Measurements from ENCODE around the gene ITPK1.

The ITPK1 gene

DNA sequence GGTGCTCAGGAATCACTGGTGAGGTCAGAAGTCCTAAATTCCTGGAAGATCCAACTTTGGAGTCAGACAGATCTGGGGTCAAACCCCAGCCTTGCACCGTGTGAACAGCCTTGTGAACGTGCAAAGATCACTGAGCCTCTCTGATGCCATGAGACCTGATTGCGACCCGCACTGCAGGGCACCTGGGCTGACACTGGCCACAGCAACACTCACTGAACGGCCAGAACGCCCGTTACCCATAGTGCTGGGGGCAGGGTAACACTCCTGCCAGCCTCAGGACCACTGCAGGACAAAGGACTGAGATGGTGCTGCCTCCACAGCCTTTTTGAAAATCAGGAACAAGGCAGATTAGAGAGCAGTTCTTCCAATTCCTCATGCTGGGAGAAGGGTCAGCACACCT is 164.5 kb downstream of the ITPK1 start:
- H3K27me3 ChIP-seq (ENCODE audit: control insufficient read depth, insufficient read depth, low read length): no peaks in the 10 kb centered on the region
- H3K9me3 ChIP-seq (ENCODE audit: control insufficient read depth, insufficient read depth, low read length): no peaks in the 10 kb centered on the region
- H3K4me3 ChIP-seq (ENCODE audit: low read depth, low read length): no peak overlapping the region
- H3K36me3 ChIP-seq (ENCODE audit: control insufficient read depth, insufficient read depth, low read length): peaks cover 19% of the 10 kb centered on the region
- peak overlapping the region; percentile 12 for H3K9ac ChIP-seq (ENCODE audit: low read depth, low read length)
- no peaks in the 10 kb centered on the region for H3K4me1 ChIP-seq (ENCODE audit: control insufficient read depth, insufficient read depth, low read length)

DNA sequence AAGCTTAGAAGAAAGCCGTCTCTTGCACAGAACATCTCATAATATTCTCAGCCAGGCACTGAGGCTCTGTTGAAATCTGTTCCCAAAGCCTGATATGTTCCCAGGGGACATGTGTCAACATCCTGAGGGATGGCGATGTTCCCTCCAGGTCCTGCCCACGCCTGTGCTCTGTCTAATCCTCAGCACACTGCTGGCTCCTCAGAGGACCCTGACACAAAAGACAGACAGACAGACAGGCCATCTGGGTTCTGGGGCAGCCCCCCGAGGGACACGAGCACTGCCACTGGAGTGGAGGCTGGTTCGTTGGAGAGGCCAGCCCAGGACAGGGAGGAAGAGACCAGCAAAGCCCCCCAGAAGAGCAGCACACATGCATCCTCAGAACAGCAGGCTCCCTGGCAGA is 165.0 kb downstream of the ITPK1 start:
- Histone ChIP-seq H3K4me3 (ENCODE audit: low read depth, low read length) (no peak overlapping the region), H3K36me3 (ENCODE audit: control insufficient read depth, insufficient read depth, low read length) (peaks cover 22% of the 10 kb centered on the region)

DNA sequence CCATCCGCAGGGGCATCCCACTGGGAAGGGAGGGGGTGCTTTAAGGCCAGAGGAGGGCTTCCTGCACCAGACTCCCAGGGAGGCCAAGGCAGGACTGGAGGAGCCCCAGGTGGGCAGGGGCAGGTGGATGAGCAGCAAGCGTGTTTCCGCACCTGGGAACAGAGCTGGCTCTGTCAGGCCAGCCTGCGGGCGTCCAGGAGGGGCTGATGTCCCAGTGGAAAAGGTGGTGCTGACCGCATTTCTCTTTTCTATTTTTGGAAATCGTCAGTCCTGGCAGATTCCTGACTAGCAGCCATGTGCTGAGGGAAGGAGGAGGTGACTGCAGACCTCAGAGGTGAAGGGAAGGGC is 165.6 kb downstream of the ITPK1 start:
- Histone ChIP-seq H3K4me1 (ENCODE audit: control insufficient read depth, insufficient read depth, low read length) (no peaks in the 10 kb centered on the region), H3K4me3 (ENCODE audit: low read depth, low read length) (no peak overlapping the region), H3K9me3 (ENCODE audit: control insufficient read depth, insufficient read depth, low read length) (no peaks in the 10 kb centered on the region), H3K36me3 (ENCODE audit: control insufficient read depth, insufficient read depth, low read length) (peaks cover 28% of the 10 kb centered on the region), H3K9ac (ENCODE audit: low read depth, low read length) (no peak overlapping the region), H3K27me3 (ENCODE audit: control insufficient read depth, insufficient read depth, low read length) (no peaks in the 10 kb centered on the region)

More for the DNA sequence above, 165.0 kb downstream of the ITPK1 start:
- Histone ChIP-seq H3K4me1 (ENCODE audit: control insufficient read depth, insufficient read depth, low read length) (no peaks in the 10 kb centered on the region), H3K9ac (ENCODE audit: low read depth, low read length) (peak overlapping the region; percentile 12), H3K27me3 (ENCODE audit: control insufficient read depth, insufficient read depth, low read length) (no peaks in the 10 kb centered on the region), H3K9me3 (ENCODE audit: control insufficient read depth, insufficient read depth, low read length) (no peaks in the 10 kb centered on the region)

DNA sequence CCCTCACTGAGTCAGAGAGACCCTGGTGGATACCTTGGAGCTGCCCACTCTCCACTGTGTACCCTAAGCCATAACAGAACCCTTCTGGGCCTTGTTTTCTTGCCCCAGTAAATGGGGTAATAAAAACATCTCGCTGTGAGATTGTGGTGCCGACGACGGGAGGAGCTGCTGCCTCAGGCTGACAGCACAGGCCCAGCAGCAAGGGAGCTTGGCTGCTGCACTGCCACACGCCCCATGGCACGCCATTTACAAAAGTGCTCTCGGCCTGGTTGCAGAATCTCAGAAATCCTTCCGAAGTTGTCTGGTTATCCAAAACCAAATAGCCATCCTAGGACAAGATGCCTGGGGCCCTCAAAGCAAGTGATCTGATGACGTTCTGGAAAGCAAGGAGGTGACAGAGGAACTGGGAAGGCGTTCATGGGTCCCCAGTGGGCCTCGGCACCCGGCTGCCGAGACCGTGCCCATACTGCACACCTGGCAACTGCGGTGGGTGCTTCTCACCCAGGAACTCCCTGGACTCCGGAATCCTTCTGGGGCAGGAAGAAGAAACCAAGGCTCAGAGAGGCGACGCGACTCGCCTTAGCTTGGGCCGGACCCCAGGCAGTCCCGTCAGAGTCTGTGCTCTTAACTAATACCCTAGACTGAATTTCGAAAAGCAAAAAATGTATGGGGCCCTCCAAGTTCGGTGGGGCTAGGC is 166.1 kb downstream of the ITPK1 start:
- no peak overlapping the region for H3K9ac ChIP-seq (ENCODE audit: low read depth, low read length)
- no peaks in the 10 kb centered on the region for H3K4me1 ChIP-seq (ENCODE audit: control insufficient read depth, insufficient read depth, low read length)
- no peaks in the 10 kb centered on the region for H3K9me3 ChIP-seq (ENCODE audit: control insufficient read depth, insufficient read depth, low read length)
- H3K4me3 ChIP-seq (ENCODE audit: low read depth, low read length): no peak overlapping the region
- no peaks in the 10 kb centered on the region for H3K27me3 ChIP-seq (ENCODE audit: control insufficient read depth, insufficient read depth, low read length)
- peaks cover 33% of the 10 kb centered on the region for H3K36me3 ChIP-seq (ENCODE audit: control insufficient read depth, insufficient read depth, low read length)

DNA sequence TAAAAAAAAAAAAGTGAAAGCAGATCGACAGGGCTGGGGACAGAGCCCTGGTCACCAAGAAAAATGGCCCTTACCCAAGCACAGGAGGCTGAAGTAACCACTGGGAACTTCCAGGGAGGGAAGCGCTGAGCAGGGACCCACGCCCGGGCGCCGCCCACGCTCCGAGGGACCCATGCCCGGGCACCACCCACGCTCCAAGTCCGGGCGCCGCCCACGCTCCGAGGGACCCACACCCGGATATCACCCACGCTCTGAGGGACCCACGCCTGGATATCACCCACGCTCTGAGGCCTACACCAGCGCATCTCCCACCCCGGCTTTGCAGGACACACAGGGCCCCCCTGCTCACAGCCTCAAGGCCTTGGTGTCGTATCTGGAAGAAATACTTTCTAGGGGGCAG is 167.1 kb downstream of the ITPK1 start:
- Histone ChIP-seq H3K4me3 (ENCODE audit: low read depth, low read length) (no peak overlapping the region), H3K27me3 (ENCODE audit: control insufficient read depth, insufficient read depth, low read length) (no peaks in the 10 kb centered on the region), H3K4me1 (ENCODE audit: control insufficient read depth, insufficient read depth, low read length) (no peaks in the 10 kb centered on the region), H3K9ac (ENCODE audit: low read depth, low read length) (no peak overlapping the region), H3K36me3 (ENCODE audit: control insufficient read depth, insufficient read depth, low read length) (peaks cover 33% of the 10 kb centered on the region), H3K9me3 (ENCODE audit: control insufficient read depth, insufficient read depth, low read length) (no peaks in the 10 kb centered on the region)

DNA sequence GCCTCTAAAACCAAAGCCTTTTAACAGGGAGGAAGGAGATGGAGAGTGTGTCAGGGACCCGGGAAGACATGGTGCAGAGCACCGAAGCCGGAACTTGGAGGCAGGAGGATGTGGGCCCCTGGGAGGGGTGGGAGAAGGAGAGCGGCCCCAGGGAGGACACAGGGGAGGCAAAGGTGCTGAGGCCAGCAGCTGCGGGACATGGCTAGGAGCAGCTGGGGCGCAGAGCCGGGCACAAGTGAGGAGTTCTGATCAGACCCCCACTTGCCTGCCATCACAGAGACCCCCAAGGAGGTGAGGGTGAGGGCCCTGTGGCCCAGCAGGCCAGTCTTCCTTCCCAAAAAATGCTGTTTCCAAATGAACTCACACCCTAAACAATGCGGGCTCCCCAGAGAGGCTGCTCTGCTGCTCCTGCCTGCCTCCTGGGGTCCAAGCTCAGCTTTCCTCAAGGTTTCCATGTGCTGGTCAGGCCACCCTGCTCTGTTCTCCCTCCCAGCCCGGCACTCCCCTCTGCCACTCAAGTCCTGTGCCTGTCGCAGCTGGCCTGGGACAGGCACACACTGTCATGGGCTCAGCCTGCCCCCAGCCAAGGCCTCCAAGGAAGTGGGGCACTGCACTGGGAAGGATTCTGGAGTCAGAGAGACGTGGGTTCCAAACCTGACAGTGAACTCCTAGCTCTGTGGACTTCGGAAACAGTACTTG is 168.7 kb downstream of the ITPK1 start:
- Histone ChIP-seq H3K27me3 (ENCODE audit: control insufficient read depth, insufficient read depth, low read length) (no peaks in the 10 kb centered on the region), H3K9me3 (ENCODE audit: control insufficient read depth, insufficient read depth, low read length) (no peaks in the 10 kb centered on the region), H3K4me3 (ENCODE audit: low read depth, low read length) (no peak overlapping the region), H3K4me1 (ENCODE audit: control insufficient read depth, insufficient read depth, low read length) (no peaks in the 10 kb centered on the region), H3K36me3 (ENCODE audit: control insufficient read depth, insufficient read depth, low read length) (peaks cover 28% of the 10 kb centered on the region), H3K9ac (ENCODE audit: low read depth, low read length) (no peak overlapping the region)

DNA sequence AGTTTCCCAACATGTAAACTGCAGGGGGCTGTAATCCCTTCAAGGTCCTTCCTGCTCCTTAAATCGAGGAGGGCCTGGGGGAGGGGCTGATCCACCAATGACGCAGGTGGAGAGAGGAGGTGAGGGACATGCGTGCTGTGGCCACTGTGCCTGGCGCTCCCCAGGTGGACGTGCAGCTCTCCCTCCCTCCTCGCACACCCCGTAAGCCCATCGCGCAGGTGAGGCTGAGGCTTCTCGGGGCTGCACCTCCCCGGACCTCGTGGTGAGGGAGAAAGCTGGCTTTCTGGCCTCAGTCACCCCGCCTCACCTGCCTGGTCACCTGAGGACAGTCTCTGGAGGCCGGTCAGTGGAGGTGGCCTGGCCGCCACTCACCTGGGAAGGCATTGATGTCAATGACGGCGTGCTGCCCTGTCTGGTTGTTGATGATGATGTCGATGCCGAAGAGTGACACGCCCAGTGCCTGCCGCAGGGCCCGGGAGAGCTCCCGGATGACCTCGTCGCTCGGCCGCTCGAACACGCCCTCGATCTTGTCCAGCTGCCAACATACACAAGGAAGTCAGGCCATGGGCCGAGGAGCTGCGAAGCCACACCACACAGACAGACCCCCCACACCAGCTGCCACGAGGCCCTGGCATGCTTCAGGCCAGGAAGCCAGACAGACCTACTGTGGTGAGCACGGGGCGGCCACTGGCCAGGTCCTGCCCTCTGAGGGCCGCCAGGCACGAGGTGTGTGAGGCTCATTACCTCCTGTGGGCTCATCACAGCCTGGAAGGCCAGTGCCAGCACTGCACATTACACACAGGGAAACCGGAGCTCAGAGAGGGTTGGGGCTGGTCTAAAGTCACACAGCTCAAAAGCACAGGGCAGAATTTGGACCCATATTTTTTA is 169.5 kb downstream of the ITPK1 start:
- no peak overlapping the region for H3K9ac ChIP-seq (ENCODE audit: low read depth, low read length)
- no peaks in the 10 kb centered on the region for H3K9me3 ChIP-seq (ENCODE audit: control insufficient read depth, insufficient read depth, low read length)
- H3K36me3 ChIP-seq (ENCODE audit: control insufficient read depth, insufficient read depth, low read length): peaks cover 24% of the 10 kb centered on the region
- no peak overlapping the region for H3K4me3 ChIP-seq (ENCODE audit: low read depth, low read length)
- H3K4me1 ChIP-seq (ENCODE audit: control insufficient read depth, insufficient read depth, low read length): no peaks in the 10 kb centered on the region
- H3K27me3 ChIP-seq (ENCODE audit: control insufficient read depth, insufficient read depth, low read length): no peaks in the 10 kb centered on the region

DNA sequence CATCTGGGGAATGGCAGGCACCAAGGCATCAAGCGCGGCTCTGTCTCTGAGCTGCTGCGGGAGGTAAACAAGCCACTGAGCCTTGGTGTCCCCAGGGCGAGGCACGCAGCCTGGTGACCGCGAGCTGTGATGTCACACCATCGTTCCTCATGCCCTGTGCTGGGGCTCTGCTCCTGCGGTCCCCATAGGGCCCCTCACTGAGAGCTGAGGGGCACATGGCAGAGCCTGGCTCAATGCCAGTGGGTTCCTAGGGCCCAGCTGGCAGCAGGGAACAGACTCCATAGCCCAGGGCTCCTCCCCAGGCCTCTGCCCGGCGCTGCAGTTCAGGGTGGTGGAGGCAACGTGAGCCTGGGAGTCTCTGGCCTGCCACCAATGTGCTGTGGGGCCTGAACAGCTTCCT is 170.2 kb downstream of the ITPK1 start:
- Histone ChIP-seq H3K9ac (ENCODE audit: low read depth, low read length) (no peak overlapping the region), H3K4me1 (ENCODE audit: control insufficient read depth, insufficient read depth, low read length) (no peaks in the 10 kb centered on the region), H3K27me3 (ENCODE audit: control insufficient read depth, insufficient read depth, low read length) (no peaks in the 10 kb centered on the region), H3K9me3 (ENCODE audit: control insufficient read depth, insufficient read depth, low read length) (no peaks in the 10 kb centered on the region), H3K36me3 (ENCODE audit: control insufficient read depth, insufficient read depth, low read length) (peaks cover 27% of the 10 kb centered on the region), H3K4me3 (ENCODE audit: low read depth, low read length) (no peak overlapping the region)

DNA sequence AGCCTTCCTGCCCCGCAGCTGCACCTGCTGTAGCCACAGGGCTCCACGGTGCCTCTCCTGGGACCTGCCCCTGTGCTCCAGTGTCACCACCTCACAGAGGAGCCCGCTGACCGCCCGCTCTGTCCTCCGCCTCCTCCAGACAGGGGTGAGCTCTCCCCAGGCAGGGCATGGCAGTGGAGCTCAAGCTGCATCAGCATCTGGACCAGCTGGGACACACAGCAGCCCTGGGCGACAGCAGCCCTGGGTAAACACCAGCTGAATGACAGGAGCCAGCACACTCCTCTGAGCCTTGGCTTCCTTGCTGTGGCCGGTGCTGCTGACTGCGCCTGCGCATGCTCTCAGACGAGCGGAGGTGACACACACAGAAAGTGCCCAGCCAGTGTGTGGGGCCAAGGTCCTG is 170.7 kb downstream of the ITPK1 start:
- H3K4me1 ChIP-seq (ENCODE audit: control insufficient read depth, insufficient read depth, low read length): no peaks in the 10 kb centered on the region
- H3K4me3 ChIP-seq (ENCODE audit: low read depth, low read length): no peak overlapping the region
- H3K9ac ChIP-seq (ENCODE audit: low read depth, low read length): no peak overlapping the region
- peaks cover 24% of the 10 kb centered on the region for H3K36me3 ChIP-seq (ENCODE audit: control insufficient read depth, insufficient read depth, low read length)
- no peaks in the 10 kb centered on the region for H3K9me3 ChIP-seq (ENCODE audit: control insufficient read depth, insufficient read depth, low read length)
- no peaks in the 10 kb centered on the region for H3K27me3 ChIP-seq (ENCODE audit: control insufficient read depth, insufficient read depth, low read length)

DNA sequence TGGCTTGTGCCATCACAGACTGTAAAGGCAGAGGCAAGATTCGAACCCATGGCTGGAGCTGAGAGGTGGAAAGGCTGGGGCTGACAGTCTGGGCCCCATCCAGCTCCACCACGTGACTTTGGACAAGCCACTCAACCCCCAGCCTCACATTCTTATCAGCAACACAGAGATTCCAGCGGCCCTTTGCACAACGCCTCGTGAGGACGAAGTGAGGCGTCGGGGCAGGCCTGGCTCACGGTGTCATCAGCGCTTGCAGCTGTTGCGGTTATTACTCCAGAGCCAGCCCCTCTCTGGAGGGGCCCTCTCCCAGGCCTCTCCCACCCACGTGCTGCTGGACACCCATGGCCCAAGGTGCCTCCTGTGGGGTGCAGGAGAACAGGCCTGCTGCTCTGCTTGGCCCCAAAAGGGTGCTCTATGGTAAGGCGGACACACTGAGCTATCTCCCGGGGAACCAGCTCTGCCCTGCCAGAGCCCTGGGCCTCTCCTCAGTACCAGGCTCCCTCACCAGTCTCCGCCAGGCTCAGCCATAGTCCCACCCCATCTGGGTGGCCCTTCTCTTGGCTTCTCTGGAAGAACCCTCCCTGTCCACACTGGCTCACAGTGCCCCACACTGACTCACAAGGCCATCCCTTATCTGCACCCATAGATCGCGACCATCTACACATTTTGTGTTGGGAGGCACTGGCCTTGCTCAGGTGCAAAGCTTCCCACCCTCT is 171.7 kb downstream of the ITPK1 start:
- no peaks in the 10 kb centered on the region for H3K27me3 ChIP-seq (ENCODE audit: control insufficient read depth, insufficient read depth, low read length)
- H3K4me1 ChIP-seq (ENCODE audit: control insufficient read depth, insufficient read depth, low read length): no peaks in the 10 kb centered on the region
- H3K9ac ChIP-seq (ENCODE audit: low read depth, low read length): no peak overlapping the region
- no peak overlapping the region for H3K4me3 ChIP-seq (ENCODE audit: low read depth, low read length)
- H3K9me3 ChIP-seq (ENCODE audit: control insufficient read depth, insufficient read depth, low read length): no peaks in the 10 kb centered on the region
- H3K36me3 ChIP-seq (ENCODE audit: control insufficient read depth, insufficient read depth, low read length): peaks cover 21% of the 10 kb centered on the region

DNA sequence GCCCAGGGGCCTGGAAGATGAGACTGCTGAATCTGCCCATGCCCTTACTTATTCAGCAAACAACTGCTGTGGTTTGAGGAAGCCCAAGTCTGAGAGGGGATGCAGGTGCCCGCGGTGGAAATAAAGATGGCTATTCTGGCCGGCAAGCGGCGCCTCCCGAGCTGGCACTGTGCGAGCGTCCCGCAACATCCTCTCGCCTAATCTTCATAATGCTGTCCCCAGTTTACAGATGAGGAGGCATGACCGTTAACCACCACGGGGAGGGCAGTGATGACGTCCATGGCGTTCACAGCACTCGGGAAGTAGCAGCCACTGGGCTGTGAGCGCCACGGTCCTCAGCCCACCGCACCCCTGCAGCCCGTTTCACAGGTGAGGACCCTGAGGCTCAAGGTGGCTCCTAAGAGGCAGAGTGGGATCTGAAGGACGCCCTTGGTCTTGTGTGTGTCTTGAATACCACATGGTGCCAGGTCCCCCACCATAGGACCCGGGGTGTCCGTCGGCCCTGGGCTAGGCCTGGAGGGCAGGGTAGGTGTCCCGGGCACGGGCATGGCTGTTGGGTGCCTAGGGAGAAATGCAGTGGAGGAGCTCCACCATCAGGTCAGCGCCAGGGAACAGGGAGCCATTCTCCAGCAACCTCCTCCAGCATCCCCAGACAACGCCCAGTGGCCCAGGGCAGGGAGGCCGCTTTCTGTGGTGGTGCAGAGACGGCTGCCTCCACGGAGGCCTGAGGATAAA is 172.6 kb downstream of the ITPK1 start:
- H3K27me3 ChIP-seq (ENCODE audit: control insufficient read depth, insufficient read depth, low read length): no peaks in the 10 kb centered on the region
- no peaks in the 10 kb centered on the region for H3K4me1 ChIP-seq (ENCODE audit: control insufficient read depth, insufficient read depth, low read length)
- peaks cover 21% of the 10 kb centered on the region for H3K36me3 ChIP-seq (ENCODE audit: control insufficient read depth, insufficient read depth, low read length)
- H3K4me3 ChIP-seq (ENCODE audit: low read depth, low read length): no peak overlapping the region
- H3K9me3 ChIP-seq (ENCODE audit: control insufficient read depth, insufficient read depth, low read length): no peaks in the 10 kb centered on the region
- no peak overlapping the region for H3K9ac ChIP-seq (ENCODE audit: low read depth, low read length)
